Epithelial cell of proximal tubule (primary cell): ENCODE data around the gene RAB24. TPM values are rescaled to one million over a fixed set of nuclear protein-coding genes. Genes with fewer than 3 reads are reported as not detected.

Experiments
- DNase-seq: peaks from one replicate; pipeline ENCODE4 v3.0.0-alpha.2; 2011; ENCODE audit warnings: low read depth
- H3K4me3 ChIP-seq: 2 replicates; pipeline ENCODE4 v1.5.1; 2011; ENCODE audit warnings: low read depth, mild to moderate bottlenecking, low read length
- CTCF ChIP-seq: conservative IDR thresholded peaks from 2 replicates; pipeline ENCODE4 v1.5.1; 2012; ENCODE audit warnings: low read depth, mild to moderate bottlenecking, low read length
- total RNA-seq: library from RNA; depleted of rRNA; stranded (reverse); fragments of >200 nt; gene quantifications from 2 replicates; pipeline ENCODE4 v1.2.3, GENCODE V29; 2015

Gene RAB24
- total RNA-seq, 1 donor from 2014 or later, result 22.4 TPM

GRCh38 chr5:177299697-177300096 lies 3.8 kb downstream of the RAB24 start:
- H3K4me3 ChIP-seq, result no peak overlapping the region
- DNase-seq, result no peak
- no peak for TF ChIP-seq CTCF

DNA sequence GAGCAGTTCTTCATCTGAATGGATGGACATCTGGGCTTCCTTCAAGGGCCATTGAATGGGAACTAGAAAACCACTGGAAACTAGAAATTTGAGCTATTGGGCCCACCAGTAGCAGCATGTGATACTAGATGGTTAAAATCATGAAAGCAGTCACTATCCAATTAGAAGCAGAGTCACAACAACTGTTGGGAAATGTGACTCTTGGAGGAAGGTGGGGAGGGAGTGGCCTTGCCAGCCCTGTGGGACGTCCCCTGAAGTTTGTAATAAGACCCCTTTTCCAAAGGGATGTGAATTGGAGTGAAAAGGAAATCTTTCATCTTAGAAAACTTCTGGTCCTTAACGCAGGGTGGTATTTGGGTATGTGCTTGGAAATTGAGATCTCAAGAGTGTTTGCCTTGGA lies 5.6 kb downstream of the RAB24 start:
- no peak for TF ChIP-seq CTCF
- no peak overlapping the region for H3K4me3 ChIP-seq
- DNase-seq, result no peak

GRCh38 chr5:177296581-177296980 lies 6.9 kb downstream of the RAB24 start:
- no peak for TF ChIP-seq CTCF
- DNase-seq, result no peak
- no peak overlapping the region for H3K4me3 ChIP-seq

DNA sequence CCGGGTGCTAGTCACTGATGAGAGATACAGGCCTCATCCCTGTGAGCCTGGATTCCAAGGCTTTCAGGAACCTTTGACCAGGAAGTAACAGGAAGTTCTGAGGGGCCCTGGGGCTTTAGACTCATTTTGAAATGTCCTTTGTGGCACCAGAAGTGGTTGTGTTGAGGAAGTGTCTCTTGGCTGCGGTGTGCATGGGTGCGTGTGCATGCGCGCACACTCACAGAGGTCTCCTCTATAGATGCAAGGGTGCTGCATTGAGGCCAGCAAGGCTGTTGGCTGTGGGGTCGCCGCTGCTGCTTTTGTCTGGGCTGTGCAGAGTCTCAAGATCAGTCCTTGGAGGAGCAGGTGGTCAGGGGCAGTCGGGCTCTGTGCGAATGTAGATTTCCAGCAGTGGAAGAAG lies 7.6 kb downstream of the RAB24 start:
- DNase-seq, result no peak
- TF ChIP-seq CTCF, result no peak
- H3K4me3 ChIP-seq, result no peak overlapping the region

GRCh38 chr5:177294632-177295031 lies 8.9 kb downstream of the RAB24 start:
- DNase-seq, result no peak

GRCh38 chr5:177293819-177294581 lies 9.5 kb downstream of the RAB24 start:
- no peak for TF ChIP-seq CTCF
- no peak overlapping the region for H3K4me3 ChIP-seq
- DNase-seq, result no peak

More at GRCh38 chr5:177294632-177295031, 8.9 kb downstream of the RAB24 start:
- H3K4me3 ChIP-seq, result no peak overlapping the region
- TF ChIP-seq CTCF, result no peak

DNA sequence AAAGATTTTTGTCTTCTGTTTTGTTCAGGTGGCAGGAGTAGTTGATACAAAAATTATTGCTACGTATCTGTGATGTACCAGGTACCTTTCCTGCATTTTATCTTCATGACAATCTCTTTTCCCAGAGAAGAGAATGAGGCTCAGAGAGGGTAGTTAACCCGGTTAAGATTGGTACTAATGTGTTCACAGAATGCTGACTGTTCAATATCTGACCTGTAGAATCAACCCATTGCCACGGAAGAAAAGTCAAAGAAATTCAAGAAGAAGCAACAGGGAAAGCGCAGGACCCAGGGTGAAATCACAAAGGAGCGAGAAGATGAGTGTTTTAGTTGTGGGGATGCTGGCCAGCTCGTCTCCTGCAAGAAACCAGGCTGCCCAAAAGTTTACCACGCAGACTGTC lies 11.8 kb downstream of the RAB24 start:
- no peak overlapping the region for H3K4me3 ChIP-seq
- no peak for TF ChIP-seq CTCF
- DNase-seq, result no peak
